Nephron (organoid): ENCODE results near the gene POLD2.

Source experiments
- H3K27ac Mint-ChIP-seq, 3 experiments: 2 replicates each; pipeline ENCODE4 v1.8.0; 2020; ENCODE audit warnings: mixed read lengths in 3 of 3, mild to moderate bottlenecking in 2 of 3, moderate library complexity in 1 of 3
- H3K27me3 Mint-ChIP-seq: 2 replicates; pipeline ENCODE4 v1.8.0; 2021; ENCODE audit warnings: low read depth, mild to moderate bottlenecking, moderate library complexity, mixed read lengths
- H3K36me3 Mint-ChIP-seq: 2 replicates; pipeline ENCODE4 v1.8.0; 2020; ENCODE audit warnings: low read depth, mixed read lengths
- H3K4me1 Mint-ChIP-seq: 2 replicates; pipeline ENCODE4 v1.8.0; 2020; ENCODE audit warnings: mixed read lengths
- H3K4me3 Mint-ChIP-seq, 3 experiments: 2 replicates each; pipeline ENCODE4 v1.8.0; 2020; ENCODE audit warnings: mild to moderate bottlenecking in 3 of 3, mixed read lengths in 3 of 3, moderate library complexity in 2 of 3
- H3K9me3 Mint-ChIP-seq: 2 replicates; pipeline ENCODE4 v1.8.0; 2020; ENCODE audit warnings: mixed read lengths
- CTCF ChIP-seq, 3 experiments: fragments of 200-600 bp; sonication (generic); IDR thresholded peaks; one replicate each; pipeline ENCODE4 v1.5.0; 2021; ENCODE audit warnings: antibody characterized with exemption in 3 of 3; ENCODE audit not compliant: unreplicated experiment in 3 of 3

POLD2 gene

GRCh38 chr7:44079331-44080021, 43.9 kb downstream of the POLD2 start:
- Mint-ChIP-seq H3K27me3 (no peaks in the 10 kb centered on the region), H3K9me3 (no peaks in the 10 kb centered on the region), H3K36me3 (peaks cover 21% of the 10 kb centered on the region), H3K4me1 (peaks cover 36% of the 10 kb centered on the region), H3K4me3 (peak overlapping the region in 1 of 3 experiments; percentile 8), H3K27ac (peak overlapping the region in 1 of 3 experiments; percentile 98)
- no peak for TF ChIP-seq CTCF (IDR thresholded peaks at IDR 0.05; ENCODE audit: unreplicated experiment in 3 of 3)

- Mint-ChIP-seq H3K9me3 (no peaks in the 10 kb centered on the region), H3K4me3 (peak overlapping the region; percentile 8 to 56 (median 54)), H3K27ac (peak overlapping the region; percentile 54 to 98 (median 64)), H3K27me3 (no peaks in the 10 kb centered on the region), H3K36me3 (peaks cover 21% of the 10 kb centered on the region), H3K4me1 (peaks cover 26% of the 10 kb centered on the region)
- no peak for TF ChIP-seq CTCF (IDR thresholded peaks at IDR 0.05; ENCODE audit: unreplicated experiment in 3 of 3)
Measured at GRCh38 chr7:44078521-44078920, 44.8 kb downstream of the POLD2 start.

GRCh38 chr7:44077681-44078091, 45.7 kb downstream of the POLD2 start:
- TF ChIP-seq CTCF (IDR thresholded peaks at IDR 0.05; ENCODE audit: unreplicated experiment in 3 of 3), result no peak
- peaks cover 23% of the 10 kb centered on the region for H3K36me3 Mint-ChIP-seq
- H3K27me3 Mint-ChIP-seq, result no peaks in the 10 kb centered on the region
- no peaks in the 10 kb centered on the region for H3K9me3 Mint-ChIP-seq
- H3K4me1 Mint-ChIP-seq, result peaks cover 18% of the 10 kb centered on the region
- H3K4me3 Mint-ChIP-seq, result peak overlapping the region in 2 of 3 experiments; percentile 35 to 47
- H3K27ac Mint-ChIP-seq, result peak overlapping the region in 1 of 3 experiments; percentile 98

- peaks cover 18% of the 10 kb centered on the region for H3K4me1 Mint-ChIP-seq
- peak overlapping the region in 1 of 3 experiments; percentile 98 for H3K27ac Mint-ChIP-seq
- TF ChIP-seq CTCF (IDR thresholded peaks at IDR 0.05; ENCODE audit: unreplicated experiment in 3 of 3), result no peak
- H3K36me3 Mint-ChIP-seq, result peaks cover 30% of the 10 kb centered on the region
- H3K27me3 Mint-ChIP-seq, result no peaks in the 10 kb centered on the region
- H3K4me3 Mint-ChIP-seq, result no peak overlapping the region
- no peaks in the 10 kb centered on the region for H3K9me3 Mint-ChIP-seq
Measured at GRCh38 chr7:44077061-44077460, 46.3 kb downstream of the POLD2 start.

GRCh38 chr7:44076101-44076895, 47.0 kb downstream of the POLD2 start:
- H3K27ac Mint-ChIP-seq, result peak overlapping the region in 1 of 3 experiments; percentile 98
- no peaks in the 10 kb centered on the region for H3K27me3 Mint-ChIP-seq

More at GRCh38 chr7:44076101-44076895, 47.0 kb downstream of the POLD2 start:
- H3K4me1 Mint-ChIP-seq, result peaks cover 15% of the 10 kb centered on the region
- H3K9me3 Mint-ChIP-seq, result no peaks in the 10 kb centered on the region
- TF ChIP-seq CTCF (IDR thresholded peaks at IDR 0.05; ENCODE audit: unreplicated experiment in 3 of 3), result no peak
- peaks cover 33% of the 10 kb centered on the region for H3K36me3 Mint-ChIP-seq
- no peak overlapping the region for H3K4me3 Mint-ChIP-seq
